GM21367 (cell line): ENCODE results near the gene ST6GALNAC5.

ENCODE experiments used
- ATAC-seq: cut with Tn5 transposase; IDR thresholded peaks from one replicate; pipeline ENCODE4 v1.9.1; 2021; ENCODE audit not compliant: unreplicated experiment

ST6GALNAC5 gene

GRCh38 chr1:76998582-76999223 lies 131.4 kb downstream of the ST6GALNAC5 start:
- ATAC-seq: no peak

GRCh38 chr1:77007675-77008074 lies 140.4 kb downstream of the ST6GALNAC5 start:
- ATAC-seq: no peak

GRCh38 chr1:77010937-77011336 lies 143.7 kb downstream of the ST6GALNAC5 start:
- ATAC-seq: no peak

GRCh38 chr1:77012066-77012465 lies 144.8 kb downstream of the ST6GALNAC5 start:
- no peak for ATAC-seq

- ATAC-seq: no peak
These were observed 147.0 kb downstream of the ST6GALNAC5 start for GRCh38 chr1:77014073-77014788.

- ATAC-seq: no peak
These were observed 148.6 kb downstream of the ST6GALNAC5 start for GRCh38 chr1:77015748-77016341.

GRCh38 chr1:77016386-77016985 lies 149.2 kb downstream of the ST6GALNAC5 start:
- no peak for ATAC-seq

GRCh38 chr1:77018311-77018710 lies 151.0 kb downstream of the ST6GALNAC5 start:
- ATAC-seq: no peak

- ATAC-seq: no peak
These were observed 151.5 kb downstream of the ST6GALNAC5 start for GRCh38 chr1:77018761-77019160.

- no peak for ATAC-seq
These were observed 154.5 kb downstream of the ST6GALNAC5 start for GRCh38 chr1:77021732-77022131.

GRCh38 chr1:77024500-77024899 lies 157.2 kb downstream of the ST6GALNAC5 start:
- no peak for ATAC-seq

GRCh38 chr1:77025599-77025998 lies 158.3 kb downstream of the ST6GALNAC5 start:
- ATAC-seq: no peak

- no peak for ATAC-seq
These were observed 158.9 kb downstream of the ST6GALNAC5 start for GRCh38 chr1:77026135-77026534.

- ATAC-seq: no peak
These were observed 159.4 kb downstream of the ST6GALNAC5 start for GRCh38 chr1:77026640-77027039.

- no peak for ATAC-seq
These were observed 160.6 kb downstream of the ST6GALNAC5 start for GRCh38 chr1:77027847-77028246.

GRCh38 chr1:77030401-77031105 lies 163.3 kb downstream of the ST6GALNAC5 start:
- ATAC-seq: no peak

GRCh38 chr1:77031106-77031662 lies 163.9 kb downstream of the ST6GALNAC5 start:
- ATAC-seq: no peak

GRCh38 chr1:77036560-77036959 lies 169.3 kb downstream of the ST6GALNAC5 start:
- ATAC-seq: no peak

GRCh38 chr1:77037038-77037437 lies 169.8 kb downstream of the ST6GALNAC5 start:
- ATAC-seq: no peak

- no peak for ATAC-seq
These were observed 170.7 kb downstream of the ST6GALNAC5 start for GRCh38 chr1:77038000-77038399.

GRCh38 chr1:77039111-77039510 lies 171.8 kb downstream of the ST6GALNAC5 start:
- no peak for ATAC-seq
